Inflammatory macrophage (primary cell): ENCODE data around the gene RNF128.

Source experiments
- DNase-seq, 2 donors: peaks; one replicate each; pipeline ENCODE4 v3.0.0-alpha.2; 2020 to 2022
- total RNA-seq, 18 experiments: gene quantifications; one replicate each; lab custom pipeline; 2026; ENCODE audit warnings: mixed read lengths in 6 of 18, inconsistent platforms in 2 of 18; lab: John Stamatoyannopoulos, UW

Gene RNF128
- total RNA-seq = 0.20 to 10.8 (median 1.7) reads per million in 18 experiments

GRCh38 chrX:106726485-106727437 lies at the start of gene RNF128:
Gene RNF128, plus strand, starts transcription at chrX:106726701. Its CDS starts 213 bp downstream, at chrX:106726914.
- no peak for DNase-seq

GRCh38 chrX:106680716-106681115 lies 45.8 kb upstream of the RNF128 start:
- DNase-seq = no peak

- DNase-seq = no peak
Measured at GRCh38 chrX:106684207-106684606, 42.3 kb upstream of the RNF128 start.

- DNase-seq = no peak
Measured at GRCh38 chrX:106692425-106693065, 34.0 kb upstream of the RNF128 start.

- no peak for DNase-seq
Measured at GRCh38 chrX:106696502-106696901, 30.0 kb upstream of the RNF128 start.

GRCh38 chrX:106698693-106699092 lies 27.8 kb upstream of the RNF128 start:
- DNase-seq = no peak

GRCh38 chrX:106702636-106703035 lies 23.9 kb upstream of the RNF128 start:
- no peak for DNase-seq

GRCh38 chrX:106706466-106706865 lies 20.0 kb upstream of the RNF128 start:
- no peak for DNase-seq

- peak; percentile 16 to 44 for DNase-seq
Measured at GRCh38 chrX:106707771-106708454, 18.6 kb upstream of the RNF128 start.

GRCh38 chrX:106710771-106711170 lies 15.7 kb upstream of the RNF128 start:
- no peak for DNase-seq

GRCh38 chrX:106711375-106711774 lies 15.1 kb upstream of the RNF128 start:
- no peak for DNase-seq

GRCh38 chrX:106716004-106716403 lies 10.5 kb upstream of the RNF128 start:
- no peak for DNase-seq

GRCh38 chrX:106716463-106716862 lies 10.0 kb upstream of the RNF128 start:
- no peak for DNase-seq

GRCh38 chrX:106718709-106719108 lies 7.8 kb upstream of the RNF128 start:
- no peak for DNase-seq

GRCh38 chrX:106725931-106726330 lies 570 bp upstream of the RNF128 start:
- DNase-seq = no peak

GRCh38 chrX:106728337-106728736 lies 1.8 kb downstream of the RNF128 start:
- DNase-seq = no peak

- DNase-seq = no peak
Measured at GRCh38 chrX:106730401-106730800, 3.9 kb downstream of the RNF128 start.

- no peak for DNase-seq
Measured at GRCh38 chrX:106731590-106731989, 5.1 kb downstream of the RNF128 start.

- no peak for DNase-seq
Measured at GRCh38 chrX:106734827-106735226, 8.3 kb downstream of the RNF128 start.

- no peak for DNase-seq
Measured at GRCh38 chrX:106740193-106740780, 13.8 kb downstream of the RNF128 start.

- no peak for DNase-seq
Measured at GRCh38 chrX:106742193-106742592, 15.7 kb downstream of the RNF128 start.

- no peak for DNase-seq
Measured at GRCh38 chrX:106742805-106743204, 16.3 kb downstream of the RNF128 start.

GRCh38 chrX:106748377-106748776 lies 21.9 kb downstream of the RNF128 start:
- no peak for DNase-seq
